HUES6 (cell line): ENCODE measurements around the gene TMOD1.

Experiments
- H3K27ac ChIP-seq: 2 replicates; pipeline ENCODE4 v1.7.0; 2013; ENCODE audit warnings: low read depth, mild to moderate bottlenecking, low read length, inconsistent platforms
- H3K27me3 ChIP-seq: 2 replicates; pipeline ENCODE4 v1.6.1; 2013; ENCODE audit warnings: low read length; ENCODE audit not compliant: control insufficient read depth, insufficient read depth
- H3K36me3 ChIP-seq: 2 replicates; pipeline ENCODE4 v1.6.1; 2013; ENCODE audit warnings: low read length; ENCODE audit not compliant: control insufficient read depth, insufficient read depth
- H3K4me1 ChIP-seq: 2 replicates; pipeline ENCODE4 v1.6.1; 2013; ENCODE audit warnings: low read length; ENCODE audit not compliant: control insufficient read depth, insufficient read depth
- H3K4me3 ChIP-seq: 2 replicates; pipeline ENCODE4 v1.5.1; 2013; ENCODE audit warnings: low read depth, low read length
- H3K9ac ChIP-seq: one replicate; pipeline ENCODE4 v1.6.1; 2013; ENCODE audit warnings: mild to moderate bottlenecking, low read length
- H3K9me3 ChIP-seq: 2 replicates; pipeline ENCODE4 v1.6.1; 2013; ENCODE audit warnings: low read depth, low read length; ENCODE audit not compliant: control insufficient read depth, insufficient read depth

The TMOD1 gene

GRCh38 chr9:97548819-97549540, 47.5 kb downstream of the TMOD1 start:
- no peaks in the 10 kb centered on the region for H3K36me3 ChIP-seq
- H3K9ac ChIP-seq: no peak overlapping the region
- H3K27me3 ChIP-seq: no peaks in the 10 kb centered on the region
- no peaks in the 10 kb centered on the region for H3K4me1 ChIP-seq
- H3K27ac ChIP-seq: no peak overlapping the region
- H3K4me3 ChIP-seq: no peak overlapping the region
- H3K9me3 ChIP-seq: no peaks in the 10 kb centered on the region

GRCh38 chr9:97550386-97550785, 48.9 kb downstream of the TMOD1 start:
- Histone ChIP-seq H3K9me3 (no peaks in the 10 kb centered on the region), H3K4me3 (no peak overlapping the region), H3K27ac (no peak overlapping the region), H3K36me3 (no peaks in the 10 kb centered on the region), H3K9ac (no peak overlapping the region), H3K27me3 (no peaks in the 10 kb centered on the region), H3K4me1 (no peaks in the 10 kb centered on the region)

- H3K4me1 ChIP-seq: no peaks in the 10 kb centered on the region
- no peaks in the 10 kb centered on the region for H3K36me3 ChIP-seq
- H3K27me3 ChIP-seq: no peaks in the 10 kb centered on the region
These were observed 49.8 kb downstream of the TMOD1 start for GRCh38 chr9:97551308-97551707.

GRCh38 chr9:97553141-97553540, 51.7 kb downstream of the TMOD1 start:
- H3K4me1 ChIP-seq: peaks cover 6% of the 10 kb centered on the region
- no peaks in the 10 kb centered on the region for H3K27me3 ChIP-seq
- no peak overlapping the region for H3K27ac ChIP-seq
- H3K4me3 ChIP-seq: no peak overlapping the region
- H3K9me3 ChIP-seq: no peaks in the 10 kb centered on the region
- H3K9ac ChIP-seq: no peak overlapping the region
- no peaks in the 10 kb centered on the region for H3K36me3 ChIP-seq

More at GRCh38 chr9:97551308-97551707, 49.8 kb downstream of the TMOD1 start:
- Histone ChIP-seq H3K27ac (no peak overlapping the region), H3K9me3 (no peaks in the 10 kb centered on the region), H3K9ac (no peak overlapping the region), H3K4me3 (no peak overlapping the region)

- H3K27ac ChIP-seq: no peak overlapping the region
- H3K36me3 ChIP-seq: no peaks in the 10 kb centered on the region
- peaks cover 8% of the 10 kb centered on the region for H3K4me1 ChIP-seq
- no peaks in the 10 kb centered on the region for H3K27me3 ChIP-seq
- no peaks in the 10 kb centered on the region for H3K9me3 ChIP-seq
- no peak overlapping the region for H3K9ac ChIP-seq
- H3K4me3 ChIP-seq: no peak overlapping the region
These were observed 52.4 kb downstream of the TMOD1 start for GRCh38 chr9:97553841-97554240.

- Histone ChIP-seq H3K9ac (no peak overlapping the region), H3K36me3 (no peaks in the 10 kb centered on the region), H3K27ac (no peak overlapping the region), H3K4me3 (no peak overlapping the region), H3K4me1 (peaks cover 8% of the 10 kb centered on the region), H3K9me3 (no peaks in the 10 kb centered on the region), H3K27me3 (no peaks in the 10 kb centered on the region)
These were observed 53.2 kb downstream of the TMOD1 start for GRCh38 chr9:97554566-97555075.

GRCh38 chr9:97555164-97555563, 53.7 kb downstream of the TMOD1 start:
- Histone ChIP-seq H3K4me3 (no peak overlapping the region), H3K27ac (no peak overlapping the region), H3K27me3 (no peaks in the 10 kb centered on the region), H3K9ac (no peak overlapping the region), H3K36me3 (no peaks in the 10 kb centered on the region), H3K4me1 (peaks cover 8% of the 10 kb centered on the region), H3K9me3 (no peaks in the 10 kb centered on the region)

GRCh38 chr9:97556036-97556720, 54.7 kb downstream of the TMOD1 start:
- Histone ChIP-seq H3K27me3 (no peaks in the 10 kb centered on the region), H3K36me3 (no peaks in the 10 kb centered on the region), H3K9me3 (no peaks in the 10 kb centered on the region), H3K9ac (no peak overlapping the region), H3K4me1 (peaks cover 8% of the 10 kb centered on the region), H3K4me3 (no peak overlapping the region), H3K27ac (no peak overlapping the region)

- Histone ChIP-seq H3K27ac (no peak overlapping the region), H3K4me3 (no peak overlapping the region), H3K9me3 (no peaks in the 10 kb centered on the region), H3K9ac (no peak overlapping the region), H3K27me3 (no peaks in the 10 kb centered on the region), H3K36me3 (no peaks in the 10 kb centered on the region), H3K4me1 (peaks cover 8% of the 10 kb centered on the region)
These were observed 55.5 kb downstream of the TMOD1 start for GRCh38 chr9:97556721-97557605.

- Histone ChIP-seq H3K9me3 (no peaks in the 10 kb centered on the region), H3K9ac (no peak overlapping the region), H3K4me3 (no peak overlapping the region), H3K27me3 (no peaks in the 10 kb centered on the region), H3K36me3 (no peaks in the 10 kb centered on the region), H3K4me1 (peaks cover 8% of the 10 kb centered on the region), H3K27ac (no peak overlapping the region)
These were observed 56.2 kb downstream of the TMOD1 start for GRCh38 chr9:97557606-97558095.
